Lower lobe of right lung (tissue), 2 donors: ENCODE results near the gene ANKRD66. TPM values are rescaled to one million over a fixed set of nuclear protein-coding genes. Genes with fewer than 3 reads are reported as not detected.

Experiments
- ATAC-seq, 2 donors: fragments of 200-7000 bp; cut with Tn5 transposase; one replicate each; pipeline ENCODE4 v1.9.1; 2020 to 2022; ENCODE audit warnings: mild to moderate bottlenecking in 2 of 2, moderate library complexity in 2 of 2
- DNase-seq: peaks from one replicate; pipeline ENCODE4 v3.0.0-alpha.2; 2020
- H3K27ac ChIP-seq: fragments of 200-600 bp; one replicate; pipeline ENCODE4 v1.8.0; 2022
- H3K27me3 ChIP-seq: fragments of 200-600 bp; one replicate; pipeline ENCODE4 v1.8.0; 2022; ENCODE audit warnings: low read depth
- H3K36me3 ChIP-seq: fragments of 200-600 bp; one replicate; pipeline ENCODE4 v1.8.0; 2022; ENCODE audit warnings: mild to moderate bottlenecking
- H3K4me1 ChIP-seq: fragments of 200-600 bp; one replicate; pipeline ENCODE4 v1.8.0; 2022
- H3K4me3 ChIP-seq: fragments of 200-600 bp; one replicate; pipeline ENCODE4 v1.8.0; 2022; ENCODE audit warnings: mild to moderate bottlenecking
- H3K9me3 ChIP-seq: fragments of 200-600 bp; one replicate; pipeline ENCODE4 v1.8.0; 2022
- intact Hi-C: fragments of 100-400 bp; cut with DNase I; formaldehyde crosslinking; loops from one replicate; pipeline ENCODE4 v1.11.0; 2022
- total RNA-seq: library from RNA; stranded (reverse); fragmentation: NEBNext Ultra II Directional; extraction: Animal tissue kit (Norgen Biotek cat#: 25700); gene quantifications from one replicate; pipeline ENCODE4 v1.2.1, GENCODE V29; 2021
- TF ChIP-seq, protein P1 (sequence below): fragments of 200-600 bp; IDR thresholded peaks from one replicate; pipeline ENCODE4 v1.8.0; 2022; ENCODE audit warnings: antibody characterized with exemption, mild to moderate bottlenecking
- donor health status: DM: no; HTN: yes; CAD: no; lungs with severe emphysema.

The ANKRD66 gene
- total RNA-seq, 1 donor from 2014 or later, result 4.0 TPM

- peak in 1 of 2 donors; percentile 11 for ATAC-seq
These were observed 27.6 kb upstream of the ANKRD66 start for GRCh38 chr6:46719099-46719498.

GRCh38 chr6:46720401-46720800, 26.3 kb upstream of the ANKRD66 start:
- Histone ChIP-seq H3K4me1 (no peaks in the 10 kb centered on the region), H3K36me3 (no peaks in the 10 kb centered on the region), H3K27me3 (no peaks in the 10 kb centered on the region), H3K9me3 (no peaks in the 10 kb centered on the region), H3K27ac (no peak overlapping the region), H3K4me3 (no peak overlapping the region)
- TF ChIP-seq, protein P1, sequence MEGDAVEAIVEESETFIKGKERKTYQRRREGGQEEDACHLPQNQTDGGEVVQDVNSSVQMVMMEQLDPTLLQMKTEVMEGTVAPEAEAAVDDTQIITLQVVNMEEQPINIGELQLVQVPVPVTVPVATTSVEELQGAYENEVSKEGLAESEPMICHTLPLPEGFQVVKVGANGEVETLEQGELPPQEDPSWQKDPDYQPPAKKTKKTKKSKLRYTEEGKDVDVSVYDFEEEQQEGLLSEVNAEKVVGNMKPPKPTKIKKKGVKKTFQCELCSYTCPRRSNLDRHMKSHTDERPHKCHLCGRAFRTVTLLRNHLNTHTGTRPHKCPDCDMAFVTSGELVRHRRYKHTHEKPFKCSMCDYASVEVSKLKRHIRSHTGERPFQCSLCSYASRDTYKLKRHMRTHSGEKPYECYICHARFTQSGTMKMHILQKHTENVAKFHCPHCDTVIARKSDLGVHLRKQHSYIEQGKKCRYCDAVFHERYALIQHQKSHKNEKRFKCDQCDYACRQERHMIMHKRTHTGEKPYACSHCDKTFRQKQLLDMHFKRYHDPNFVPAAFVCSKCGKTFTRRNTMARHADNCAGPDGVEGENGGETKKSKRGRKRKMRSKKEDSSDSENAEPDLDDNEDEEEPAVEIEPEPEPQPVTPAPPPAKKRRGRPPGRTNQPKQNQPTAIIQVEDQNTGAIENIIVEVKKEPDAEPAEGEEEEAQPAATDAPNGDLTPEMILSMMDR, result no peak
- intact Hi-C loops, result no loop called here
- DNase-seq, result no peak
- no peak for ATAC-seq

More at GRCh38 chr6:46719099-46719498, 27.6 kb upstream of the ANKRD66 start:
- Histone ChIP-seq H3K4me1 (no peaks in the 10 kb centered on the region), H3K27me3 (no peaks in the 10 kb centered on the region), H3K36me3 (no peaks in the 10 kb centered on the region), H3K9me3 (no peaks in the 10 kb centered on the region), H3K4me3 (no peak overlapping the region), H3K27ac (no peak overlapping the region)
- DNase-seq, result no peak
- intact Hi-C loops, result no loop called here
- TF ChIP-seq, protein P1, result no peak

GRCh38 chr6:46729787-46730326, 16.9 kb upstream of the ANKRD66 start:
- DNase-seq (no peak), ATAC-seq (no peak)
- intact Hi-C loops, result no loop called here
- H3K4me3 ChIP-seq, result no peak overlapping the region
- H3K4me1 ChIP-seq, result peaks cover 4% of the 10 kb centered on the region
- H3K27me3 ChIP-seq, result peaks cover under 1% of the 10 kb centered on the region
- no peak overlapping the region for H3K27ac ChIP-seq
- TF ChIP-seq, protein P1, result no peak
- H3K9me3 ChIP-seq, result no peaks in the 10 kb centered on the region
- no peaks in the 10 kb centered on the region for H3K36me3 ChIP-seq

- ATAC-seq (peak; percentile 50 to 61), DNase-seq (no peak)
- Histone ChIP-seq H3K4me1 (peaks cover 13% of the 10 kb centered on the region), H3K27me3 (peaks cover 12% of the 10 kb centered on the region), H3K36me3 (no peaks in the 10 kb centered on the region), H3K4me3 (no peak overlapping the region), H3K27ac (no peak overlapping the region), H3K9me3 (no peaks in the 10 kb centered on the region)
- TF ChIP-seq, protein P1, result no peak
- intact Hi-C loops, result no loop called here
These were observed 15.7 kb upstream of the ANKRD66 start for GRCh38 chr6:46730921-46731461.

DNA sequence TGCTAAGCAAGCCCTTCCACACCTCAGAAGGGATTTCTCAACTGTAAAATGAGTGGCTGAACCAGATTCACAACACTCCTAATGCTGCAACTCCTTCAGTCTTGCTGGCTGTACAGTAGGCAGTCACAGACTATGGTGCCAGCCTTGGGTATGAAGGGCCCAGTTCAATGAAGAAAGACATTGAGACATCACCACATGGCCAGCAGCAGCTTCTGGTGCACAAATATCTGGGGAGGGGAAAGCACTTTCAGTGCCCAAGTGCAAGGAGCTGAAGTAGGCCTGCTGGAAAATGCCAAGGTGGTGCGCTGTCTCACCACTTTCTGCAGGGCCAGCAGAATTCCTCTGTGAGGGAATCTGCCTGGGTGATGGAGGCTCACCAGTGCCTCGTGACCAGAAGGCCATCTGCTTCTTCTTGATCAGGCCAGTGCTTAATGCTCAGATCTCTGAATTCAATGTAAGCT, 13.4 kb upstream of the ANKRD66 start:
- Histone ChIP-seq H3K27me3 (peaks cover 35% of the 10 kb centered on the region), H3K4me1 (peaks cover 13% of the 10 kb centered on the region), H3K4me3 (no peak overlapping the region), H3K36me3 (no peaks in the 10 kb centered on the region), H3K9me3 (no peaks in the 10 kb centered on the region), H3K27ac (no peak overlapping the region)
- TF ChIP-seq, protein P1, result no peak
- intact Hi-C loops, result no loop called here
- no peak for DNase-seq
- ATAC-seq, result no peak
